Peyer's patch (tissue), 4 donors: Measurements from ENCODE around the gene NCOA5.

ENCODE experiments used
- CTCF ChIP-seq, 6 experiments: fragments of 450-650 bp in 4 of 6; fragments of 200-600 bp in 2 of 6; sonication (generic) in 1 of 6; IDR thresholded peaks; one replicate each; pipeline ENCODE4 v1.5.1; 2017 to 2019; ENCODE audit warnings: antibody characterized with exemption in 6 of 6, mild to moderate bottlenecking in 3 of 6, moderate library complexity in 1 of 6
- POLR2A ChIP-seq, 2 donors: fragments of 450-650 bp; IDR thresholded peaks; one replicate each; pipeline ENCODE4 v1.5.1; 2017; ENCODE audit warnings: antibody characterized with exemption in 2 of 2, mild to moderate bottlenecking in 2 of 2, moderate library complexity in 2 of 2

GRCh38 chr20:46129955-46130481 lies 40.3 kb upstream of the NCOA5 start:
- TF ChIP-seq POLR2A (IDR thresholded peaks at IDR 0.05) (no peak), CTCF (IDR thresholded peaks at IDR 0.05) (no peak)
